ENCODE data around the gene BNIP2. TPM values are rescaled to one million over a fixed set of nuclear protein-coding genes. Genes with fewer than 3 reads are reported as not detected.

Gene BNIP2
- total RNA-seq, 1 donor from 2014 or later: 60.1 TPM

DNA sequence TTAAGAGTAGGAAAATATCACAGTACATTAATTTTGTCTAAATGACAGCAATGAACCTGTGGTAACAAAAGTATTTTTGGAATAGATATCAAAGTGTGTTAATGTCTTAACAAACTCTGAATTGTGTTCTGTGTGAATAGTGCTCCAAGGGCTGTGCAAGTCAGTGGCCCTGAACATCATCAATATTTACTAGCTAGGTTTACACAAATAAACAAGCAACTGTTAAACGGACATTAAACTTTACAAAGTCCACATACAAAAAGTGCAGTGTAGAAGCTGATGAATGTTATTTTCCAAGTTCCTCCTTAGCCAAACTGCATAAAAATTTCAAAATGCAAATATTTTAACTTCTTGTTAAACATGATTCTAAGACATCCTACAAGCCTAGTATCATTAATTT lies 29.8 kb downstream of the BNIP2 start:
- no peak overlapping the region for H3K4me3 ChIP-seq
- intact Hi-C loops (cut with DNase I): no loop called here

DNA sequence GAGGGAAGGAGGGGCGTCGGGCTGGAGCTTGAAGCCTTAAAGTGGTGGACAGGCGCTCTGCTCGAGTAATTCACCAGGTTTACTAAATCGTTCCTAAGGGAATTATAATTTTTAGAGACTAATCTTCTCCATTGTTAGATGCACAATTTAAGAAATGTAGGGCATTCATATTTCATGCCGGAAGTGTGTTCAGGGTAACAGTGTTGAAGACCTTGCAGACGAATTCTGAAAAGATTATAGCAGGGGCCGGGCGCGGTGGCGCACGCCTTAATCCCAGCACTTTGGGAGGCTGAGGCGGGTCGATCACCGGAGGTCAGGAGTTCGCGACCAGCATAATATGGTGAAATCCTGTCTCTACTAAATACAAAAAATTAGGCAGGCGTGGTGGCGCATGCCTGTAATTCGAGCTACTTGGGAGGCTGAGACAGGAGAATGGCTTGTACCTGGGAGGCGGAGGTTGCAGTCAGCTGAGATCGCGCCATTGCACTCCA lies 31.4 kb downstream of the BNIP2 start:
- TF ChIP-seq, protein P1, sequence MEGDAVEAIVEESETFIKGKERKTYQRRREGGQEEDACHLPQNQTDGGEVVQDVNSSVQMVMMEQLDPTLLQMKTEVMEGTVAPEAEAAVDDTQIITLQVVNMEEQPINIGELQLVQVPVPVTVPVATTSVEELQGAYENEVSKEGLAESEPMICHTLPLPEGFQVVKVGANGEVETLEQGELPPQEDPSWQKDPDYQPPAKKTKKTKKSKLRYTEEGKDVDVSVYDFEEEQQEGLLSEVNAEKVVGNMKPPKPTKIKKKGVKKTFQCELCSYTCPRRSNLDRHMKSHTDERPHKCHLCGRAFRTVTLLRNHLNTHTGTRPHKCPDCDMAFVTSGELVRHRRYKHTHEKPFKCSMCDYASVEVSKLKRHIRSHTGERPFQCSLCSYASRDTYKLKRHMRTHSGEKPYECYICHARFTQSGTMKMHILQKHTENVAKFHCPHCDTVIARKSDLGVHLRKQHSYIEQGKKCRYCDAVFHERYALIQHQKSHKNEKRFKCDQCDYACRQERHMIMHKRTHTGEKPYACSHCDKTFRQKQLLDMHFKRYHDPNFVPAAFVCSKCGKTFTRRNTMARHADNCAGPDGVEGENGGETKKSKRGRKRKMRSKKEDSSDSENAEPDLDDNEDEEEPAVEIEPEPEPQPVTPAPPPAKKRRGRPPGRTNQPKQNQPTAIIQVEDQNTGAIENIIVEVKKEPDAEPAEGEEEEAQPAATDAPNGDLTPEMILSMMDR (IDR thresholded peaks at IDR 0.05): no peak
- Histone ChIP-seq H3K27ac (peak overlapping the region; percentile 83 to 85), H3K4me1 (peaks cover 5 to 8% of the 10 kb centered on the region in 2 donors), H3K4me3 (peak overlapping the region; percentile 78 to 97), H3K27me3 (no peaks in the 10 kb centered on the region), H3K9me3 (no peaks in the 10 kb centered on the region), H3K36me3 (peaks cover 1 to 13% of the 10 kb centered on the region in 2 donors)
- DNase-seq (ENCODE audit: low spot score in 2 of 2): no peak
- intact Hi-C loops (cut with DNase I): loop anchor here (1.0 kb wide), 1 partner anchor 32 kb away; the partner anchor contains the start of gene BNIP2

More for the DNA sequence above, 29.8 kb downstream of the BNIP2 start:
- TF ChIP-seq, protein P1 (IDR thresholded peaks at IDR 0.05): no peak
- Histone ChIP-seq H3K27ac (no peak overlapping the region), H3K9me3 (no peaks in the 10 kb centered on the region), H3K4me1 (peaks cover 5 to 8% of the 10 kb centered on the region in 2 donors), H3K27me3 (no peaks in the 10 kb centered on the region), H3K36me3 (peaks cover 9 to 26% of the 10 kb centered on the region in 2 donors)
- no peak for DNase-seq (ENCODE audit: low spot score in 2 of 2)

DNA sequence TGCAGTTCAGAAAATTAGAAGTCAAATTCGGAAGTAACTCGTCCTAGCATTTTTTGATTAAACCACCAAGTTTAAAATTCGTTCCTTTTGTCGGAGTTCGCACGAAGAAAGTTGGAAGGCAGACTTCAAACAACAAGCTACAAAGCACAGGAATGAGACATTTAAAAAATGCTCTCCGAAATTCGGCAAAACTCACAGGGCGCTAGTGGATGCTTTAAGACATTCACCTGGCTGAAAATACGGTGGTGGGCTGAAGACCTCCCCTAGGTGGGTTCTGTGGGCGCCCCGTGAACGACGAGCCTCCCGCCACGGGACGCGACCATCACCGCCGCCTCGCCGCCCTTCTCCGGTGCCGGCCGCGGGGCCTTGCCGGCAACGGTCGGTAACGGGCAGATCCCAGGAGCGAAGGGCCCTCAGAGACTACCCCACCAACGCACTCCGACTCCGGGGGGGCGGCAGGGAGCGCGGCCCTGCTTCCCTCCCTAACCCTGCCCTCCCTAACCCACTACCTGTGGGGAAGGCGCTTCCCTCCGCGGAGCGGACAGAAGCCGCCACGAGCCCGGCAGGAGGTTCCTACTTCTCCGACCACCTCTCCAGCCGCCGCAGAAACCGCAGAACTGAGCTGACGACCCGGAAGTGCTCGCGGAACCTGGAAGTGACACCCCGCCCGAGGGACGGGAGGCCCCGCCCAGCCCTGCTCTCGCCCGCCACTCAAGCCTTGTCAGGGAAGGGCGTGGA lies 32.1 kb downstream of the BNIP2 start, which contains the start of gene GTF2A2:
Gene GTF2A2 (minus strand): TSS at position 619 of the 738 bp plus-strand sequence. CDS start 5,238 bp downstream, outside the sequence.
- peaks cover 3 to 9% of the 10 kb centered on the region in 2 donors for H3K36me3 ChIP-seq
- intact Hi-C loops (cut with DNase I): loop anchor here (1.0 kb wide), 1 partner anchor 32 kb away; the partner anchor contains the start of gene BNIP2
- H3K27ac ChIP-seq: peak within 1 kb of the TSS; percentile 83 to 85
- DNase-seq (ENCODE audit: low spot score in 2 of 2): peak; percentile 82 to 96
- no peaks in the 10 kb centered on the region for H3K27me3 ChIP-seq
- TF ChIP-seq, protein P1 (IDR thresholded peaks at IDR 0.05): no peak
- peaks cover 5 to 8% of the 10 kb centered on the region in 2 donors for H3K4me1 ChIP-seq
- peak within 1 kb of the TSS; percentile 78 to 97 for H3K4me3 ChIP-seq
- H3K9me3 ChIP-seq: no peaks in the 10 kb centered on the region

DNA sequence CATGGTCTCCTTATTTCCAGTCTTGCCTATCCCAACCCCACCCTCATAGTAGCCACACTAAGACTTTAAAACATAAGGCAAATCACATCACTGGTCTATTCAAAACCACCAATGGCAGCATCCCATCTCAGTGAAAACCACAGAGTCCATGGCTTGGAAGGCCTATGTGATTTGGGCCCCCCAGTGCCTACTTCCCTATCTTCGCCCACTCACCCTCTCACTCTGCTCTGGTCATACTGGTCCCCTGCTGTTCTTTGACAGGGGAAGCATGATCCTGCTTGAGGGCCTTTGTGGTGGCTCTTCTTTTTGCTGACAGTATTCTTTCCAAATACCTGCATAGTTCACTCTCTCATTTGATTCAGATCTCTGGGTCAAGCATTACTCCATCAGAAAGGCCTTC lies 35.1 kb downstream of the BNIP2 start:
- no peaks in the 10 kb centered on the region for H3K27me3 ChIP-seq
- H3K4me3 ChIP-seq: no peak overlapping the region
- TF ChIP-seq, protein P1 (IDR thresholded peaks at IDR 0.05): no peak
- no peaks in the 10 kb centered on the region for H3K9me3 ChIP-seq
- H3K4me1 ChIP-seq: peaks cover 5 to 8% of the 10 kb centered on the region in 2 donors
- H3K27ac ChIP-seq: no peak overlapping the region
- no peak for DNase-seq (ENCODE audit: low spot score in 2 of 2)
- H3K36me3 ChIP-seq: peaks cover 20 to 21% of the 10 kb centered on the region in 2 donors
- intact Hi-C loops (cut with DNase I): no loop called here

DNA sequence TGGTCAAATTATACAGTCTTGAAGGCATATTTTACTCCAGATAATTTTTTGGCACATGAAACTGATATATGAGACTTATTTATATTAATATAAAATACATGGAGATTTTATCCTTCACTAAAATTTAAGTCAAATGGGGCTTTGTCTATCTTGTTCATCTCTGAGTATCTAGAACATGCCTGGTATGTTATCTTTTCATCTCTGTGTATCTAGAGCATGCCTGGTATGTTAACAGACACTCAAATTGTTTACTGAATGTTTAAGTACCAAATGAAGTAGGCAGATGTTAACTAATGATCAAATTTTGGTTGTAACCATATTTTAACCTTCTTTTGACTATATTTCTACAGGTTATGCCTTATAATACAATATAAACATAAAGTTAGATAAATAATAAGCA lies 39.5 kb downstream of the BNIP2 start:
- H3K27me3 ChIP-seq: no peaks in the 10 kb centered on the region
- peaks cover 0 to under 1% of the 10 kb centered on the region in 2 donors for H3K4me1 ChIP-seq
- no peak for DNase-seq (ENCODE audit: low spot score in 2 of 2)
- no peaks in the 10 kb centered on the region for H3K9me3 ChIP-seq
- peaks cover 31 to 46% of the 10 kb centered on the region in 2 donors for H3K36me3 ChIP-seq
- no peak overlapping the region for H3K27ac ChIP-seq
- intact Hi-C loops (cut with DNase I): no loop called here
- no peak overlapping the region for H3K4me3 ChIP-seq
- TF ChIP-seq, protein P1 (IDR thresholded peaks at IDR 0.05): no peak

Data from ascending aorta (tissue), 2 donors.